ENCODE measurements around the gene CNTN1.
"Not testable (repeated sequence)": the region's sequence is repeated elsewhere in the genome, so short reads cannot be mapped to it uniquely, and the experiment has no call there.

The CNTN1 gene

GRCh38 chr12:40711121-40711520 lies 18.9 kb downstream of the CNTN1 start:
- no peak for DNase-seq

DNA sequence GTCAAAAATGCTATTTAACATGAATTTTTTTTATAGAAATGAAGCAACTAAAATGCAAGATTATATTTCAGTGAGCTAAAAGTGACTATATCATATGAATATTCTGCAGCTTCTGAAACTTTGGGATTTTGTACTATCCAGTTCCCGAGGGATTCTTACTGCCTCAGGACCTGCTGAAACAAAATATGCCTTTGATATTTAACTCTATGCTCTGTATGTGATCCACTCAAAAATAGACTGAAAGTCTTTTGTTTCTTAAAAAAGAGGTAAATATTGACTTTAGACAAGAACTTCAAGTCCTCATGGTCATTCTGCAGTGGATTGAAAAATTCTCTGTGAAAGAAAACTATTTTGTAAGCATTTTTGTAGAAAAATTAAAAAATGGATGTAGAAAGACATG lies 22.4 kb downstream of the CNTN1 start:
- no peak for DNase-seq

DNA sequence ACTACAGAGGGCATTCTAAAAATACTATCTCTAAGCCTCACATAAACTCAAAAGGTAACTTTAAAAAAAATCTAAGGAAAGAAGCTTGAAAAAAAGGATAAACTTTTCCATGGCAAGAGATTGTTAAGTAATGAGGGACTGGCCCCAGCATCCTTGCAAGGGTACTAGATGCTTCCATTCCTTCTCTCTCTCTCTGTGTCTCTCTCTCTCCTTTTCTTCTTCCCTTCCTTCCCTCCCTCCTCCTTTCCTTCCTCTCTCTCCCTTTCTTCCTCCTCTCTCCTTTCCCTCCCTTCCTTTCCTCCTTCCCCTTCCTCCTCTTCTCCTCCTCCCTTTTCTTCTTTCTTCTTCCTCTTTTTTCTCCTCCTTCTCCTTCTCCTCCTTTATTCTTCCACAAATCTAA lies 23.8 kb downstream of the CNTN1 start:
- DNase-seq = no peak

GRCh38 chr12:40717576-40717975 lies 25.3 kb downstream of the CNTN1 start:
- no peak for DNase-seq

DNA sequence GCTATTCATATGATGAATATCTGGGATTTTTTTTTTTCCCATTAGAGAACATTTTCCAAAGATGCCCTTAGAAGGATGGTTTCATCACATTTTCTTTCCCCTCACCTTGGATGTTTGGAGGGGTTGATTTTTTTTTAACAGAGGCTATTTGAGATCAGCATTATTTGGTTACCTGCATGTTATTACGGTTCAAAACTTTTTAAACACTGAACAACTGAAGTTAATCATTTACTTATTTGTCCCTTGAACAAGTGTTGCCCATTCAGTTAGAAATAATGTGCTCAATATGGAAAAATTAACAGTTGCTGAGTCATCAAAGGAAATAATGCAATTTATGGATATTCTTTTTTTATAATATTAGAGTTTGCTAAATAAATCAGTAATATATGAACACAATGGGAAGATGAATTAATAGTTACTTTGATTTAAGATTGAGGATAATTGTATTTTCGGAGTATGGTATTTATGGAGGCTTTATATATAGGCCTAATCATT lies 26.7 kb downstream of the CNTN1 start:
- DNase-seq = no peak

DNA sequence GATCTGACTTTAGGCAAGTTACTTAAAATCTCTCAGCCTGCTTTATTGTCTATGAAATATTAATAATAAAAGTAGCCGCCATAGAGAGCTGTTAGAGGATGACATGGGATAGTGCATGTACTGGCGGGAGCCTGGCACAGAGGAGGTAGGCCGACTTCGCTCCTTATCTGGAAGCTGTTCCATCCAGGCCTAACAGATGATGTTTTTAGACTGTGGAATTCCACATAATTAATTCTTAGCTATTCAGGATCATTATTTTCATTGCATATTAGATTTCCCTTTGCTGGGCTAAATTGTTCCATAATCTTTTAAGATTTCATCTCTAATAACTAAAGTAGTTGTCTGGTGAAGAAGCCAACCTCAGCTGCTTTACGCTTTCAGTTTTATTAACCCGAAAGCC lies 30.8 kb downstream of the CNTN1 start:
- no peak for DNase-seq

- no peak for DNase-seq
Measured at GRCh38 chr12:40726366-40726765, 34.1 kb downstream of the CNTN1 start.

DNA sequence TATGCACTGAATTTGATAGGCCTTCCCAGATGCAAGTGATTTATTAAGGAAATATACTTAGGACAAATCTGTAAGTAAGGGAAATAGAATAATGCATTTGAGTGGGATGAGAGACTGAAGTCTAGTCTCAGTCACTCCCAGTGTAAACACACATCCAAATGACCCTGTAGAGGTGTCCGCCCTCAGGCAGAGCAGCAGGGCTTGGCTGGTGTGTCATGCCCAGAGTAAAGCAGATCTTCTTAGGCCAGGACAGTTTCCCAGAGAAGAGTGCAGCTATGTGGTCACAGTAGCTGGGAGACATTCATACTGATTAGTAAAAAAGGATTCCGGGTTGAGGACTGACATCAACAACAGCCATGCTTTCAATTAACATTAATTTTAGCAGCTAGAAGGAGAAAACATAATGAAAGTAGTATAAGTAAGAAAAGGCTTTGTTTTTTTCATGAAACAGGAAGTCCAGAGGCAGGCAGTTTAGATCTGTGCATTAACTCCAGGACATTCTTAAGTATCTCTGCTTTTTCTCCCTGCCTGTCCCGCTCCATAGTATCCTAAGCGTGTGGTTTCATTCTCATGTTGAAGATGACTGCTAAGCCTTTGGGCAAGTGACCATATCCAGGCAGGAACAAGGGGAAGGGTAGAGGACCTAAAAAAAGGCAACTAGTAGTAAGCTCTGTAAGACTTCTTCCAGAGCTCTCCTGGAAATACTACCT lies 35.7 kb downstream of the CNTN1 start:
- no peak for DNase-seq

- DNase-seq = no peak
Measured at GRCh38 chr12:40730281-40730680, 38.0 kb downstream of the CNTN1 start.

- no peak for DNase-seq
Measured at GRCh38 chr12:40733871-40734270, 41.6 kb downstream of the CNTN1 start.

DNA sequence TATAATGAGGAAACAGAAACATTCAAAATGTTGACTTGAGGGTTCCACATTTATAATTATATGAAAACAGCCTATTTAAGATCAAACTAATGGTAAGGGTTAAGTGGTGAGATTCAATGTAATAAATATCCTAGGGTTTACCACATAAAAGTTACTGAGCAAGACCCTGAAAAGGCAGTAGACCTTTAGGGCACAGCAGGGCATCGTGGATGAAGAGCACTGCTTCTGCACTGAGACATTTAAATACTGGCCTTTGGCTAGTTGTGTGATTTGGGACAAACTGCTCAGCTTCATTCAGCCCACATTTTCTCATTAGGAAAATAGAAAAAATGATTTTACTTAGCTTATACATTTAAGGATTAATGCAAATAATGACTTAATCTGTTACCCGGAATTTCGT lies 42.0 kb downstream of the CNTN1 start:
- no peak for DNase-seq

GRCh38 chr12:40735551-40736230 lies 43.5 kb downstream of the CNTN1 start:
- DNase-seq = no peak

- DNase-seq = not testable (repeated sequence)
Measured at GRCh38 chr12:40737416-40737815, 45.2 kb downstream of the CNTN1 start.

- DNase-seq = no peak
Measured at GRCh38 chr12:40738856-40739255, 46.6 kb downstream of the CNTN1 start.

- no peak for DNase-seq
Measured at GRCh38 chr12:40742041-40742440, 49.8 kb downstream of the CNTN1 start.

- DNase-seq = no peak
Measured at GRCh38 chr12:40745386-40745785, 53.1 kb downstream of the CNTN1 start.

DNA sequence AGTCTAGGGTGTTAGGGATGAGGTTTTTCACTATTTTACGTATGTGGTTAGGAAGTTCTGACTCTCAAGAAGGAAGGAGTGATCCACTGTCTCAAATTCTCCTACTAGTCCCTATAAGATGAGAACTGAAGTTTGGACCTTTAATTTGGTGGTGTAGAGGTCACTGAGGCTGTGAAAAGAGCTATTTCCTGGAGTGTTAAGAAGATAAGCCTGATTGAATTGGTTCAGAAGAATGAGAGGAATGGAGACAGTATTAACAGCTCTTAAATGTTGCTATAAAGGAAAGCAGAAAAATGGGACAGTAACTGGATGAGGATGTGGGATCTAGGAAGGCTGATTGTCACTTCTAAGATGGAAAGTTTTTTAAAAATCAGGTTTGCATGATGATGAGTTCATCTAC lies 57.6 kb downstream of the CNTN1 start:
- DNase-seq = no peak

GRCh38 chr12:40752011-40752410 lies 59.8 kb downstream of the CNTN1 start:
- DNase-seq = no peak

DNA sequence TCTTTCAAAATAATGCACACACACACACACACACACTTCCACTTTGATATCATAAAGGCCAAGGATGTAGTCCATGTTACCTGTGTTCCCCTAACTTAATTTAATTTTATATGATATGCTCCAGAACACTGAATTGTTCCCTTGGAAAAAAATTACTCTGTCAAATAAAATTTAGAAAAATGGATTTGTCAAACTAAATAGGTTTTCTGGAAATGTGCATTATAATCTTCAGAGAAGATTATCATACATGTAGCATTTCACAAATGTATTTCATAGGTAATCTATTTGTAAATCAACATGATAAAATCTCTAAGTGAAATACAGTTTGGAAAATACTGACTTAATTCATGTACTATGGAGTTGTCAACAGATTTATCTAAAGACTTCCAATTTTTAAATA lies 68.6 kb downstream of the CNTN1 start:
- no peak for DNase-seq

GRCh38 chr12:40762072-40762471 lies 69.8 kb downstream of the CNTN1 start:
- no peak for DNase-seq

DNA sequence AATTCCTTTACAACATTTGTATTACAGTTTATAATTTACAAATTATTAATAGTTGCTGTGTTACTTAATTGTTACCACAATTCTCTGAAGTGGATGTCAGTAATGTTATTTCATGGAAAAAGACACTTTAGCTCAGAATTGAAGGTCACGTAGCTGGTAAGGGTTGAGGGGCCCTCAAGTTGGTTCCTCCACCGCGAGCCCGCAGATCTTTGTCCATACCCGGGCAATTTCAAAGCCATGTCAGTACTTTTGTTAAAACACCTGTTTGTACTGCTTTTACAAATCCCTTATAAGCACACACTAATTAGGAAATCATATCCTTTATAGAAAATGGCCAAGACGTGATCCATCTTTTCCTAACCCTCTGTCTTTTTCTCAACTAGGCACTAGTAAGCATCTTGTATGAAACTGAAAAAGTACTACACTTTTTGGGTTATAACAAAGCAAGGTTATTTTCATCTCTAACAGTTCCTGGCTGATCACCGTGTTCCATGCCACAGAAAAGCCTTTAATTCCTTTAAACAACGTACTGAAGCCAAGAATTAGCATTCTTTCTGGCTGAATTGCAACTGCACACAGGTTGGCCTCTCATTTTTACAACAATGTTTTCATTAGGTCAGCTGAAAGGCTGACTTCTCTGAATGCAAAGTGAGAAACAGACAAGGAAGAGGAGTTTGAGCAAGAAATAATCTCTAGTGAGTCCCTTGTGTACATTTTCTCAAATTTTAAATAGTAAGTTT lies 76.1 kb downstream of the CNTN1 start:
- DNase-seq = no peak

- no peak for DNase-seq
Measured at GRCh38 chr12:40769846-40770245, 77.6 kb downstream of the CNTN1 start.

GRCh38 chr12:40770781-40771180 lies 78.5 kb downstream of the CNTN1 start:
- no peak for DNase-seq

DNA sequence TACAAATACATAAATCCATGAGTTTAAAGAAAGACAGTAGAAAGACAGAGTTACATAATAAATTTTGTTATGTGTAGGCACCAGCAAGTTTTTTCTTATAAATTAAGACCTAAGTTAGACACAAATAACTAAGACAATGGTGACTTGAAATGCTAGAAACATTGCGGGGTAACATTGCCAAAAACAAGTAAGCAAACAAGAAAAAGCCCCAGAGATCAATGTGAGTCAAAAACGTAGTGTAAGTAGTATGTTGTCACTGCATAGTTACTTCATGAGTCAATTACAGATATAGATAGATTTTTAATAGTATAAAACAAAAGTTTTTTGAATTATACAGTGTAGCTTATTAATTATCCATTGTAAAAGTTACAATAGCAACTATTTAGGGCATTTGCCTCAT lies 83.4 kb downstream of the CNTN1 start:
- no peak for DNase-seq
